ENCODE measurements around the gene RHO.

The RHO gene

GRCh38 chr3:129556890-129557547 lies 28.6 kb downstream of the RHO start:
- no peak for TF ChIP-seq CTCF (IDR thresholded peaks at IDR 0.05; ENCODE audit: insufficient read depth, low read depth, low read length, missing control alignments)
- no peak overlapping the region for H3K4me3 ChIP-seq (ENCODE audit: low read length)
- DNase-seq (ENCODE audit: low read depth): no peak

DNA sequence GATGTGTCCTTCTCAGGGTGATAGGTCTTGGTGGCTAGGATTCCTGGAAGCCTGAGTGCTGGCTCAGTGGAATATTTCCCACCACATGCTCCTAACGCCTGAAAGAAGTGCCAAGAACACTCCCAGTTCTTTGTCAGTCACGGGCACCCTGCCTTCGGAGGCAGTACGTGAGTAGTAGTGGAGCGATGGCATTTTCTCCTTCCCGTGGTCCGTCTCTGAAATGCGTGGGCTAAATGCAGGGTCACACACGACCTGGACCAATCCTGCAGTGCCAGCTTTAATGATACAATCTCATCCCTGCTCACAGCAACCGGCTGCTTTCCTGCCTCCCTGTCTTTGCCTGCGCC lies 29.1 kb downstream of the RHO start:
- no peak overlapping the region for H3K4me3 ChIP-seq (ENCODE audit: low read length)
- TF ChIP-seq CTCF (IDR thresholded peaks at IDR 0.05; ENCODE audit: insufficient read depth, low read depth, low read length, missing control alignments): no peak
- DNase-seq (ENCODE audit: low read depth): no peak

- DNase-seq (ENCODE audit: low read depth): no peak
- H3K4me3 ChIP-seq (ENCODE audit: low read length): no peak overlapping the region
- no peak for TF ChIP-seq CTCF (IDR thresholded peaks at IDR 0.05; ENCODE audit: insufficient read depth, low read depth, low read length, missing control alignments)
Observed at GRCh38 chr3:129558081-129558771, 29.8 kb downstream of the RHO start.

- no peak for TF ChIP-seq CTCF (IDR thresholded peaks at IDR 0.05; ENCODE audit: insufficient read depth, low read depth, low read length, missing control alignments)
- no peak for DNase-seq (ENCODE audit: low read depth)
- no peak overlapping the region for H3K4me3 ChIP-seq (ENCODE audit: low read length)
Observed at GRCh38 chr3:129558772-129559564, 30.5 kb downstream of the RHO start.

- no peak overlapping the region for H3K4me3 ChIP-seq (ENCODE audit: low read length)
- no peak for DNase-seq (ENCODE audit: low read depth)
- no peak for TF ChIP-seq CTCF (IDR thresholded peaks at IDR 0.05; ENCODE audit: insufficient read depth, low read depth, low read length, missing control alignments)
Observed at GRCh38 chr3:129559565-129560079, 31.2 kb downstream of the RHO start.

DNA sequence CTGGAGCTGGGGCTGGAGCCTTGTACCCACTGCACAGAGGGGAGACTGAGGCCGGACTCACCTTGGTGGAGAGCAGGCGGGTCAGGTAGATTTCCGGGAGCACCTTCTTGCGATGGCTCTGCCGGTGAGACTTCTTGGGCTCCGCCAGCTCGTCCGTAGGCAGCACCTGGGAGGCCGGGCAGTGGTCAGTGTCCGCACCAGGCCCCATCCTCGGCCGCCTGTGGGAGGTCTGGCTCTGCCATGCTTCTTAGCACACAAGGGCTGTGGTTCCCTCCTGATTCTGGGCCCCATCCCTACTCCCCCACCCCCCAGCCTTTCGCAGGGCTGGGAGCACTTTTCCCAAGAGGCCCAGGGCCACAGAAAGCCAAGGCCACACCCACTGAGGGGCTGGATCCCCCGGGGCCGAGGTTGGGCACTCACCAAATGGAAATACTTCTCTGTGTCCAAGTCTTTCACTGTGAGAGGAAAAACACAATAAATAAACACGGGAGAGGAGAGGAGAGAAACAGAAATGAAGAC lies 31.9 kb downstream of the RHO start:
- DNase-seq (ENCODE audit: low read depth): no peak
- no peak for TF ChIP-seq CTCF (IDR thresholded peaks at IDR 0.05; ENCODE audit: insufficient read depth, low read depth, low read length, missing control alignments)
- H3K4me3 ChIP-seq (ENCODE audit: low read length): no peak overlapping the region
